Activated T-helper 9 cell treated with anti-CD3 and anti-CD28 coated beads, Interleukin-2, amount 50 U/mL, for 16 hours (primary cell): ENCODE results near the gene LPAR5.

Experiments
- DNase-seq: peaks from one replicate; pipeline ENCODE4 v3.0.0-alpha.2; 2020; ENCODE audit warnings: low read depth

Gene LPAR5

DNA sequence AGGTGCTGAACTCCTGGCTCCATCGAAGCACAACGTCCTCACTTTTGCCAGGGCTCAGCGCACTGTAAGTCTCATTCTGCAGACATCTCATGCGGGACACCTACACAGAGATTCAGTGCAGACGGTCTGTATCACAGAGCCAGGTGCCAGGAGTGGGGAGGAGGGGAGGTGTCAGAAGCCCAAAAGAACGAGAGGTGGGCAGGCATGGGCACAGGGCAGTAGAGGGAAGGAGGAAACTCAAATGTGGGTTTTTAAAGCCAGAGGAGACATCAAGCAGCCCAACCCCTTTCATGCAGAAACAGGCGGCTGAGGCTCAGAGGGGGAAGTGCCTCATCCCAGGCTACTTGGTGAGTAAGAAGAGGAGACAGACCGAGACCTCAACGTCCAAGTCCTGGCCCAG lies 2.5 kb upstream of the LPAR5 start:
- DNase-seq, result no peak

GRCh38 chr12:6635375-6635855 lies 344 bp downstream of the LPAR5 start:
- DNase-seq, result no peak

DNA sequence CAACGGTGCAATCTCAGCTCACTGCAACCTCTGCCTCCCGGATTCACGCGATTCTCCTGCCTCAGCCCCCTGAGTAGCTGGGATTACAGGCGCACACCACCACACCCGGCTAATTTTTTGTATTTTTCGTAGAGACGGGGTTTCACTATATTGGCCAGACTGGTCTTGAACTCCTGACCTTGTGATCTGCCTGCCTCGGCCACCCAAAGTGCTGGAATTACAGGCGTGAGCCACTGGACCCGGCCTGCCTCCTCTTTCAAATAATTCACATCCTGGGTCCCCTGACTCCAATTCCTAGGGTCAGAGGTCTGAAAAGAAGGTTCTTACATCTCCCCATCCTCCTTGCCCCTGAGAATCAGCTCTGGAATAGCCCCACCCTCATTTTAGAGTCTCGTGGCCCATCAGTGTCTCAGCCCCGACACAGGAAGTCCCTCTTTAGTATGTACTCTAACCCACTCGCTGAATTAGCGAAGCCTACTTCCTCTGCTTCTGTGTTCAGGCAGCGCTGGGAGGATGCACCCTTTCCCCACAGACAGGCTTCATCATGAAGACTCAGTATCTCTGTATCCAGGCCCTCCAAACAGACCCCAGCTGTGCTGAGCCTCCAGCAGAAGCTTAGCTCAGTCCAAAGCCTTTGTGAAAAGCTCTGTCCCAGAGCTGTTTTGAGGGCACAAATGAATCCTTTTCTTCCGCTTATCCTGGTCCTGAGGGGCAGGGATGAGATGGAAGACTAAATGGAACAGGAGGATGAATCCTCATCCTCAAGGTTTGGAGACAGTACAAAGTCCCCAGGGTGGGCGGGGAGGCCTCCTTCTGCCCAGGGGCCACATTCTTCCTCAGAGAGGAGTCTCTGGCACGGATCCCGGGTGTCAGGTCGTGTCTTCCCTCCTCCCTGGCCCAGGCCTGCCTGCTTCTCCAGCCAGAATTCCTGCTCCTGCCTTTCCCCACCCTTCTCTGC lies 3.5 kb downstream of the LPAR5 start:
- DNase-seq, result no peak

DNA sequence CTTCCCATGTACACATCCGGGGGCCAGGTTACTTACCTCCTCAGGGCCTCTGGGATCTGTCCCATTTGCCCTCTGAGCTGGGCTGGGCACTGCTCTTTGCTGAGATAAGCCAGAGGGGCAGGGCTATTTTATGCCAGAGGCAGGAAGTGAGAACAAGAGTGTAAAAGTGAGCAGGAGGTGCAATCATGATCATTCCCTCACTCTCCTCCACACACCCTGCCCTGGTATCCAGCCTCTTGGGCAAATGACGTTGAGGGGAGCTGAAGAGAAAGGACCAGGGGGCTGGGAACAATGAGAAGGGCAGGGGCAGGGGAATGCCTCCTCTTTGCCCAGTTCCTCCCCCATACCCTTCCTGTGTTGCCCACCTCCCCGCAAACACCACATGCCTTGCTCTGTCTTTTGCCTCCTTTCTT lies 4.2 kb downstream of the LPAR5 start:
- DNase-seq, result no peak

GRCh38 chr12:6630736-6631135 lies 5.0 kb downstream of the LPAR5 start:
- DNase-seq, result no peak

DNA sequence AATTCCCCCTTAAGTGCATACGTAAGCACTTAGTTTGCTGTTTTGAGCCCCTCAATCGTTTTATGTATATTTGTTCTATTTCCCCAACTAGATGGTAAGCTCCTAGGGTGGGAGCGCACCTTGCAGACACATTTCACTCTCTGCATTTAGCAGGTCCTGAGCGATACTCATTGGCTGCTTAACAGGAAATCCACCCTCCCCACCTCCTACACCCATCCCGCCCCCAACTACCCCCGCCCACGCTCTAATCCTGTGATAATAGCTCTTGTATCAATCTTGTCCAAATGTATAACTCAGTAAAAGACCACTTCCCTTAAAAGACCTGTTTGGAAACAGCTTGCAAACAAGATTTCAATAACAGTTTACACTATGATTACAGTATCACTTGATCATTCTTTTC lies 8.1 kb downstream of the LPAR5 start:
- no peak for DNase-seq

GRCh38 chr12:6626654-6627283 lies 9.0 kb downstream of the LPAR5 start:
- no peak for DNase-seq

GRCh38 chr12:6620885-6621274 lies 14.9 kb downstream of the LPAR5 start:
- no peak for DNase-seq

DNA sequence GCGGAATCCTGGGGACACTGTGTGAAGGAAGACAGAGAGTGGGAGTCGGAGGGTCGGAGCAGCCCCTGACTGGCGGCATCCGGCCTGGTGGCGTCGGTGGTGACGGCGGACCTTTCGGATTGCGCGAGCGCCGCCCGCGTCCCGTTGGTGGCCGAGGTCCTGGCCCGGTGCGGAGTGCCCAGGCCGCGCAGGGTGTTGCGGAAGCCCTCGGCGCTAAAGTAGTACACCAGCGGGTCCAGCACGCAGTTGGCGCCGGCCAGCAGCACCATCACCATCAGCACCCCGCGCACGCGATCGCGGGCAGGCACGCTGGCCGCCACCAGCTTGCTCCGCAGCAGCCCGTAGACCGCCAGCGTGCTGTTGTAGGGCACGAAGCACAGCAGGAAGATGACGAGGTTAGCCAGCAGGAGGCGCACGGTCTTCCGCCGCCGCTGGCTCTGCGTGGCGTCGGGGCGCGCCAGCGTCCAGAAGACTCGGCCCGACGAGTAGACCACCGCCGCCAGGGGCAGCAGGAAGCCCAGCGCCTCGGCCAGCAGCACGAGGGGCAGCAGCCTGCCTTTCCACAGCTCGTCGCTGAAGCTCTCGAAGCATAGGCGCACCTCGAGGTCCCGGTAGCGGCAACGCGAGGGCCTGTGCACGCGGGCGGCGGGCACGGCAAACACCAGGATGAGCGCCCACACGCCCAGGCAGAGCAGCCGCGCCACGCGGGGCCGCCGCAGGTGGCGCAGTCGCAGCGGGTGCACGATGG lies 15.4 kb downstream of the LPAR5 start:
- peak; percentile 34 for DNase-seq

DNA sequence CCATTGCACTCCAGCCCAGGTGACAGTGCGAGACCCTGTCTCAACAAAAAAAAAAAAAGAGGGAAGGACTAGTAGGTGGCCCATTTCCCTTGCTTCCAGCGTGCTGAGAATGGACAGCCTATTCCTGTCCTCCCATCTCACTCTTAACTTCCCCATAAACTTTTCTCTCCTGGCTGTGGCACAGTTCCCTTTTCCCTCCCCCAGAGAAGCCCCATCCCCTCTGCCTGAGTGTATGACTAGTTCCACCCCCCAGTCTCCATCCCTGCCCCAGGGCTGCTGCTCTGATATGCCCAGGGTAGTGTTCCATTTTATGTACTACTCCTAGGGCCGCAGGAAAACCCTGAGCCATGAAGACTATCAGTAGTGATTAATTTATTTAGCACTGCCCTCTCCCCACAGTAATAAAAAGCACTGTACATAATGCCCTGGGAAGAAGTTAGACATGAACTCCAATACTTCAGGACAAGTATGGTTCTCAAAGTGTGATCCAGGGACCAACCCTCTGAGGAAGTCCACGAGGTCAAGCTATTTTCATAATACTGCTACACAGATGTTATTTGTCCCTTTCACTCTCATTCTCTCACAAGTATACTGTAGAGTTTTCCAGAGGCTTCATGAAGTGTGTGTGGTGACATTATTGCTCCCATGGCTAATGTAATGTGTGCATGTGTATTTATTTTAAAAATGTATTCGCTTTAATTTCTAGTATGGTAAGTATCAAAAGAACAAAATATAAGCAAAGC lies 17.1 kb downstream of the LPAR5 start:
- DNase-seq, result no peak

- no peak for DNase-seq
Observed at GRCh38 chr12:6615802-6616201, 20.0 kb downstream of the LPAR5 start.

DNA sequence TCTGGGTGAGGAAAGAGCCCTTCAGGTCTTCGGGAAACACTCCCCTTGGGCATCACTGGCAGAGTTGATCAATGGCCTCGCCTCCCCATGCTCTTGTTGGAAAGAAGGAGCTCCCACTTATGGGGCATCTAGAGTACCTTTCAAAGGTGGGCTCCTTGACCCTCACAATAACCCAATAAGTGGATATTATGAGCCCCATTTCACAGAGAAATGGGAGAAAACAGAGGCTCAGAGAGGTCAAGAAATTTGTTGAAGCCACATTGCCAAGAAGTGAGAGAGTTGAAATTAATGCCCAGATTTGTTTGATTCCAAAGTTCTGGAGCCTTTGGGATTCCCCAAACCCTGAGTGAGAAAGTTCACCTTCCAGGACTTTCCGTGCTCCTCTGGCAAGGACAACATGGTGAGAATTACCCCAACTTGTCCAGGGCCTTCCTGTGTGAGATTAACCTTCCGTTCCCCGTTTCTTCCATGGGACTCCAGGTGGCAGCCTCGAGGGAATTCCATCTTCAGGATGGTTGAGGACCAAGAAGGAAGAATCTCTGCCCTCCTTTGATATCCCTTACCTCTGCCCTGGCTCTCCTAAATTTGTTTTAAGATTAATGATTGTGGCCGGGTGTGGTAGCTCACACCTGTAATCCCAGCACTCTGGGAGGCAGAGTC lies 21.1 kb downstream of the LPAR5 start:
- no peak for DNase-seq

GRCh38 chr12:6613776-6614512 lies 21.8 kb downstream of the LPAR5 start:
- DNase-seq, result no peak

DNA sequence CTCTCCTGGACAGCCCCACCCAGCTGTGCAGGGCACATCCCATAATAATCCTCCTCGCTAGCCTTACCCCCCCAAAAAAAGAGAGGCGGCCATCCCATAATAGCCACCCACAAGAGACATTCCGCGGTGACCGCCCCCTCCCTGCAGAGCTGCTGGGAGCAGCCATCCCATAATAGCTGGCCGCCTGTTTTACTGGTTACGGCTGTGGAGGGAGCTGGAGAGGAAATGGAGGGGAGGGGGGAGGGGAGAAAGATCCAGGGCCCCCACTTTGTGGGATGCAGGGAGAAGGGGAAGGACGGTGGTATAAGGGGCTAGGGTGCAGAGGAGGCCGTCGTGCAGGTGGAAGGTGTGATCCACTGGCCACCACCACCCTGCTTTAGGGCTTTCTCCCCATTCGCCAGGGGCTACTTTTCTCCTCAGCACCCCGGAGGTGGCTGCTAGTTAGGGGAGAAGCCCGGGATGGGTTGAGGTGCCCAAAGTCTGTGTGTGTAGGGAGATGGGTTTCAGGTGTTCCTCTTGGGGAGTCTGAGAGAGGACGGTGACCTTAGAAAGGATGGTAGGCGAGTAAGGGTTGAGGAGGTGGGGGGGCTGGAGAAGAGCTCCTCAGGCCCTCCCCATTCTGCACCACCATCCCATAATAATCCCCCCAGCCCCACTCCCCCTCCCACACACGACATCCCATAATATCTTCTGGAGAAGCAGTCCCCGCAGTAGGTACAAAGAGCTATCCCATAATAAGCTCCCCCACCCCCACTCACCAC lies 22.6 kb downstream of the LPAR5 start:
- DNase-seq, result no peak

DNA sequence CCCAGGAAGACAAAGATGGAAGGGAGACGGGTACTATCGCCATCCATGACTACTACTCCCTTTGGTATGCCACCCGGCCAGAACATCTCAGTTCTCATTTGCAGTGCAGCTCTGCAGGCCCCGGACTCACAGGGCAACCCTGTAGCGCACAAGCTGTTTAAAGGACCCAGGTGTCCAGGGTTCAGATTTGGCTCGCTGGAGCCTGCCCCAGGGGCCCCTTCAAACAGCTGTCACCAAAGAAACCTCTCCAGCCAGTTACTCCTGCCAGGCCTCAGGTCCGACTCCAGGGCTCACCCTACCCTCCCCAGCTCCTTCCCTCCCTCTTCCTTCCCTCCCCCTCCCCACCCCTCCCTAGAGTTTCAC lies 23.1 kb downstream of the LPAR5 start:
- no peak for DNase-seq

GRCh38 chr12:6612247-6612646 lies 23.5 kb downstream of the LPAR5 start:
- DNase-seq, result no peak

DNA sequence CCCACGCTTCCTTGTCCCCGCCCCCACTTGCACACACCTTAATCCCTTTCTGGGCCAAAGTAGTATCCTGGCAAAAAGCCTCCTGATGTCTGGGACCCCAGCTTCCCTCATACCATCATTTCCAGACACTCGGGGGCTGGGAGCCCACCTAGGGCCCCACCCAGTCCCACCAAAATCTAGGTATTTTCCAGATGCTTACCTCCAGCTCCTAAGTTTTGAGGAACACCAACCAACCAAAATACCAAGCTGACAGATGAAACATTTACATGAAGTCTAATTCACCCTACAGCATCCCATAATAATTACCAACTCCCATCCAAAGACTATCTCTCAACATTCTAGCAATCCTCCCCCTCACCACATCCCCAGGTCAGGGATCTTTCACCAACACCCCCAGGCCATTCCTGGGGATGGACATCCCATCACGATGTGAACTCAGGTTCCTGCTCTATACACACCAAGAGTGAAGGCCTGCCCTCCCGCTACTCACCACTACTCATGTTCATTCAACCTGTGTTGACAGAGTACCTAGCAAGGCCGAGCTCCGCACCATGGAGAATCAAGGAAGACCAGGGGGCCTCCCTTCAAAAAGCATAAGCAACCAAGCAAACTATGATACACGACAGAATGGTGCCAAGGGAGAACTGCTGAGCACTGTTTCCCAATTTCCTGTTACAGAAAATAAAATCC lies 27.0 kb downstream of the LPAR5 start:
- no peak for DNase-seq

GRCh38 chr12:6607751-6608591 lies 27.8 kb downstream of the LPAR5 start:
- DNase-seq, result peak; percentile 56
